ENCODE measurements around the gene SC5D. TPM values are rescaled to one million over a fixed set of nuclear protein-coding genes. Genes with fewer than 3 reads are reported as not detected.

SC5D gene
- total RNA-seq, 1 donor, result 63.7 TPM

DNA sequence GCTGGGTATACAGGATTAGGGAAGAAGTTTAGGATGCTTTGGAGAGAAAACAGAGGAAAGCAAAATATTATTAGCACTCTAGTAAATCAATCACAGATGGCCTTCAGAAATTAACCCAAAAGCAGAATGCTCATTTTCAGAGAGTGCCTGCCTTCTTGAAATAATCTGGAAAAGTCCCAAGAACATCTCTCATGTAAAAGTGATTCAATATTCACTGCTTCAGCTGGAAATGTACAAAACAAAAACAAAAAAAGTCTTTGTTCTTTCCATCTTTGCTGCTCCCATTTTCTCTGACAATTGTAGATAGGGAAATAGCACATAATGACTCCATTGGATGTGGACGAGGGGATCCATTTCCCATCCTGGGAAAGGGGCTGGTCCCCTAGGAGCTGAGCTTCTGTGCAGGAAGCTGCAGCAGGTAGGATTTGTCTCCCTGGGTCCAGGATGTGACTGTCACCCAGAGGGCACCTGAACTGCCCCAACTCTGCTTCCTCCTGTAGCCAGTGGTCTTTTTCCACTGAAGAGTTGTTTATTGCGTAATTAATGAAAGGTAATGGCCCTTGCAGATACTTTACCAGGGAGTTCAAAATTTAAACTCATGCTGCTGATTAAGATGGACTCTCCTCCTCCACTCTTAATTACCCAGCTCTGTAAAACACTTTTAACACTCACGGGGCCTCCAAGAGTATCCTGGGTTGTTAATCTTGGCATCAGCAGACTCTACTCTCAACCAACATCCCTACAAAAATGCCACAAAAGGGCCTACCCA is 57.9 kb downstream of the SC5D start:
- no peaks in the 10 kb centered on the region for H3K4me1 ChIP-seq (ENCODE audit: insufficient read depth, low read length)
- no peaks in the 10 kb centered on the region for H3K79me2 ChIP-seq (ENCODE audit: insufficient read depth, low read length)
- H3K27me3 ChIP-seq (ENCODE audit: insufficient read depth, low read length), result peaks cover 3% of the 10 kb centered on the region
- no peaks in the 10 kb centered on the region for H3K36me3 ChIP-seq (ENCODE audit: insufficient read depth, low read length)
- H3K27ac ChIP-seq (ENCODE audit: low read depth, low read length), result no peak overlapping the region
- H2AFZ ChIP-seq (ENCODE audit: low read length), result no peak overlapping the region
- no peak overlapping the region for H3K4me3 ChIP-seq (ENCODE audit: insufficient read depth, low read length)
- DNase-seq (ENCODE audit: insufficient read length, low spot score, missing footprints), result no peak
- H3K9me3 ChIP-seq (ENCODE audit: low read depth, low read length), result no peaks in the 10 kb centered on the region
- no peak overlapping the region for H3K4me2 ChIP-seq (ENCODE audit: insufficient read depth, low read length)
- H4K20me1 ChIP-seq (ENCODE audit: insufficient read depth, low read length), result no peaks in the 10 kb centered on the region
- TF ChIP-seq CTCF (IDR thresholded peaks at IDR 0.05; ENCODE audit: extremely low read depth, low read depth, low read length), result no peak

DNA sequence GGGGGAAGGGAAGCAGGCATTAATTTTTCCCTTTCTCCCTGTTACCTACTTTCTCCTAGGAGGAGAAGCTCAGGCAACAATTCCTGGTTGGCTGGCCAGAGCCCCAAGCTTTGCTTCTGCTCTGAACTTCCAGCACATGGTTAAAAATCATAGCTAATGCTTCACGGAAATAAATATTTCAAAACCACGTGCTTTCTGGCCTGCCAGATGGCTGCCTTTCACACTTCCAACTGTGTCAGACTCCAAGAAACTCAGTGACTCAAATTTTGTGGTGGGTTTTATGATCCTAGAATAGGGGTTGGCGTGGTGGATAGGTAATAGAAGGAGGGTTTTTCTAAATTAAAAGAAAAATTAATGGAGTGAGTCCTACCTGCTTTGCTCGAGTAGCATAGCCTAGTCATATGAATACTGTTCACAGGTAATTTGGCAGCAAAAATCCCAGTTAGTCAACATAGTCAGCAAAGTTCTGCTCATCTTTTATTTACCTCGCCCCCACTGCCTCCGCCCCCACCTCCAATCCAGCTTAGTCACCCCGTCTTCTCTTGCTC is 58.6 kb downstream of the SC5D start:
- Histone ChIP-seq H3K4me1 (ENCODE audit: insufficient read depth, low read length) (no peaks in the 10 kb centered on the region), H3K4me2 (ENCODE audit: insufficient read depth, low read length) (no peak overlapping the region), H3K9me3 (ENCODE audit: low read depth, low read length) (no peaks in the 10 kb centered on the region), H3K27ac (ENCODE audit: low read depth, low read length) (no peak overlapping the region), H2AFZ (ENCODE audit: low read length) (no peak overlapping the region), H3K4me3 (ENCODE audit: insufficient read depth, low read length) (no peak overlapping the region), H4K20me1 (ENCODE audit: insufficient read depth, low read length) (no peaks in the 10 kb centered on the region), H3K79me2 (ENCODE audit: insufficient read depth, low read length) (no peaks in the 10 kb centered on the region), H3K36me3 (ENCODE audit: insufficient read depth, low read length) (no peaks in the 10 kb centered on the region), H3K27me3 (ENCODE audit: insufficient read depth, low read length) (peaks cover 3% of the 10 kb centered on the region)
- TF ChIP-seq CTCF (IDR thresholded peaks at IDR 0.05; ENCODE audit: extremely low read depth, low read depth, low read length), result no peak
- no peak for DNase-seq (ENCODE audit: insufficient read length, low spot score, missing footprints)

- H3K79me2 ChIP-seq (ENCODE audit: insufficient read depth, low read length), result no peaks in the 10 kb centered on the region
- H3K27me3 ChIP-seq (ENCODE audit: insufficient read depth, low read length), result peaks cover 3% of the 10 kb centered on the region
- H3K4me2 ChIP-seq (ENCODE audit: insufficient read depth, low read length), result no peak overlapping the region
- no peaks in the 10 kb centered on the region for H3K9me3 ChIP-seq (ENCODE audit: low read depth, low read length)
- no peaks in the 10 kb centered on the region for H3K4me1 ChIP-seq (ENCODE audit: insufficient read depth, low read length)
- no peak for TF ChIP-seq CTCF (IDR thresholded peaks at IDR 0.05; ENCODE audit: extremely low read depth, low read depth, low read length)
- DNase-seq (ENCODE audit: insufficient read length, low spot score, missing footprints), result no peak
- H2AFZ ChIP-seq (ENCODE audit: low read length), result no peak overlapping the region
- H3K27ac ChIP-seq (ENCODE audit: low read depth, low read length), result no peak overlapping the region
- no peaks in the 10 kb centered on the region for H4K20me1 ChIP-seq (ENCODE audit: insufficient read depth, low read length)
- H3K36me3 ChIP-seq (ENCODE audit: insufficient read depth, low read length), result no peaks in the 10 kb centered on the region
- H3K4me3 ChIP-seq (ENCODE audit: insufficient read depth, low read length), result no peak overlapping the region
Observed at GRCh38 chr11:121352251-121352891, 59.8 kb downstream of the SC5D start.

DNA sequence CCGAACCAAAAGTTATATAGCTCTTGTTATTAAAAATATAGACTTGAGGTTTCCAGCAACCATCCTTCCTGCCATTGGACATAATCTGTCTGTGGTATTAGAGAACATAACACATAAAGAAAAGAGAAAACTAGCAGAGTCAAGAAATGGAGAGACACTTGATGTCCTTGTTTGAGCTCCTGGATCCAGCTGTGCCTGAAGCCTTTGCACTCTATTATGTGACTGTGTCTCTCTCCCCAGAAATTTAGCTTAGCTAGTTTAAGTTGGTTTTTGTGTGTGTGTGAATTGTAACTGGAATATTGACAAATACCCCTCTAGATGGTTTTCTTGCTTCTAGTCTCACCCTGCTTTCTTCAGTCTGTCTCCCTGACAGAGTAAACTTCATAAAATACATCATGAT is 61.6 kb downstream of the SC5D start:
- Histone ChIP-seq H3K79me2 (ENCODE audit: insufficient read depth, low read length) (no peaks in the 10 kb centered on the region), H3K9me3 (ENCODE audit: low read depth, low read length) (no peaks in the 10 kb centered on the region), H3K36me3 (ENCODE audit: insufficient read depth, low read length) (no peaks in the 10 kb centered on the region), H3K4me3 (ENCODE audit: insufficient read depth, low read length) (no peak overlapping the region), H2AFZ (ENCODE audit: low read length) (no peak overlapping the region), H3K27me3 (ENCODE audit: insufficient read depth, low read length) (peaks cover 3% of the 10 kb centered on the region), H4K20me1 (ENCODE audit: insufficient read depth, low read length) (no peaks in the 10 kb centered on the region), H3K4me2 (ENCODE audit: insufficient read depth, low read length) (no peak overlapping the region), H3K4me1 (ENCODE audit: insufficient read depth, low read length) (no peaks in the 10 kb centered on the region), H3K27ac (ENCODE audit: low read depth, low read length) (no peak overlapping the region)
- no peak for DNase-seq (ENCODE audit: insufficient read length, low spot score, missing footprints)
- TF ChIP-seq CTCF (IDR thresholded peaks at IDR 0.05; ENCODE audit: extremely low read depth, low read depth, low read length), result no peak
